GM18505 (cell line): ENCODE results near the gene ERMAP.
"Not testable (repeated sequence)": the region's sequence is repeated elsewhere in the genome, so short reads cannot be mapped to it uniquely, and the experiment has no call there.

Experiments used
- ATAC-seq: cut with Tn5 transposase; IDR thresholded peaks from one replicate; pipeline ENCODE4 v1.9.1; 2021; ENCODE audit not compliant: unreplicated experiment
- POLR2A ChIP-seq: IDR thresholded peaks from 4 replicates; pipeline ENCODE4 v1.6.1; 2011; ENCODE audit warnings: borderline replicate concordance; ENCODE audit not compliant: insufficient read depth, insufficient read length; ENCODE audit errors: extremely low read depth

The ERMAP gene

GRCh38 chr1:42845866-42846256 lies 28.9 kb downstream of the ERMAP start:
- TF ChIP-seq POLR2A, result no peak
- ATAC-seq, result no peak

GRCh38 chr1:42846257-42847110 lies 29.6 kb downstream of the ERMAP start, which contains the start of gene ZNF691:
Gene ZNF691 (plus strand): TSS chr1:42846613. CDS start chr1:42849659, 3,046 bp downstream.
- peak; percentile 85 for ATAC-seq
- TF ChIP-seq POLR2A, result peak; percentile 80

- TF ChIP-seq POLR2A, result no peak
Measured at GRCh38 chr1:42847111-42847595, 30.2 kb downstream of the ERMAP start.

GRCh38 chr1:42847721-42848460 lies 31.0 kb downstream of the ERMAP start:
- no peak for ATAC-seq
- TF ChIP-seq POLR2A, result no peak

More at GRCh38 chr1:42847111-42847595, 30.2 kb downstream of the ERMAP start:
- peak; percentile 6 for ATAC-seq

GRCh38 chr1:42848823-42849537 lies 32.1 kb downstream of the ERMAP start:
- ATAC-seq, result no peak

GRCh38 chr1:42849944-42850343 lies 33.0 kb downstream of the ERMAP start:
- TF ChIP-seq POLR2A, result no peak
- no peak for ATAC-seq

More at GRCh38 chr1:42848823-42849537, 32.1 kb downstream of the ERMAP start:
- TF ChIP-seq POLR2A, result no peak

- no peak for ATAC-seq
- TF ChIP-seq POLR2A, result no peak
Measured at GRCh38 chr1:42851420-42851819, 34.5 kb downstream of the ERMAP start.

- ATAC-seq, result no peak
- no peak for TF ChIP-seq POLR2A
Measured at GRCh38 chr1:42851960-42852607, 35.2 kb downstream of the ERMAP start.

GRCh38 chr1:42852608-42852980 lies 35.7 kb downstream of the ERMAP start:
- ATAC-seq, result no peak
- no peak for TF ChIP-seq POLR2A

GRCh38 chr1:42853116-42853884 lies 36.4 kb downstream of the ERMAP start:
- TF ChIP-seq POLR2A, result no peak
- ATAC-seq, result no peak

GRCh38 chr1:42856554-42856953 lies 39.6 kb downstream of the ERMAP start:
- ATAC-seq, result not testable (repeated sequence)

- ATAC-seq, result not testable (repeated sequence)
Measured at GRCh38 chr1:42859366-42859765, 42.4 kb downstream of the ERMAP start.
